Fibroblast of skin of right biceps (primary cell): ENCODE data around the gene MYO3B.
"Not testable (repeated sequence)": the region's sequence is repeated elsewhere in the genome, so short reads cannot be mapped to it uniquely, and the experiment has no call there.

ENCODE experiments used
- DNase-seq: peaks from one replicate; pipeline ENCODE4 v3.0.0-alpha.2; 2013

Gene MYO3B

GRCh38 chr2:170434900-170435621 lies 257.1 kb downstream of the MYO3B start:
- DNase-seq, result peak; percentile 25

- DNase-seq, result no peak
Observed at GRCh38 chr2:170436077-170436943, 258.4 kb downstream of the MYO3B start.

- DNase-seq, result peak; percentile 16
Observed at GRCh38 chr2:170446078-170446477, 268.1 kb downstream of the MYO3B start.

GRCh38 chr2:170449034-170449433 lies 271.1 kb downstream of the MYO3B start:
- no peak for DNase-seq

- no peak for DNase-seq
Observed at GRCh38 chr2:170454471-170455372, 276.8 kb downstream of the MYO3B start.

- DNase-seq, result no peak
Observed at GRCh38 chr2:170455617-170456426, 277.9 kb downstream of the MYO3B start.

- DNase-seq, result no peak
Observed at GRCh38 chr2:170456914-170457313, 279.0 kb downstream of the MYO3B start.

GRCh38 chr2:170457742-170458141 lies 279.8 kb downstream of the MYO3B start:
- DNase-seq, result no peak

GRCh38 chr2:170461889-170462288 lies 283.9 kb downstream of the MYO3B start:
- DNase-seq, result no peak

- no peak for DNase-seq
Observed at GRCh38 chr2:170462433-170463205, 284.7 kb downstream of the MYO3B start.

- no peak for DNase-seq
Observed at GRCh38 chr2:170463206-170463537, 285.2 kb downstream of the MYO3B start.

- no peak for DNase-seq
Observed at GRCh38 chr2:170464268-170464667, 286.3 kb downstream of the MYO3B start.

- DNase-seq, result peak; percentile 42
Observed at GRCh38 chr2:170465241-170465640, 287.3 kb downstream of the MYO3B start.

GRCh38 chr2:170466632-170467031 lies 288.7 kb downstream of the MYO3B start:
- DNase-seq, result no peak

- peak; percentile 70 for DNase-seq
Observed at GRCh38 chr2:170467568-170468422, 289.8 kb downstream of the MYO3B start.

- DNase-seq, result no peak
Observed at GRCh38 chr2:170468557-170468956, 290.6 kb downstream of the MYO3B start.

- DNase-seq, result not testable (repeated sequence)
Observed at GRCh38 chr2:170472498-170472897, 294.6 kb downstream of the MYO3B start.

GRCh38 chr2:170475878-170476277 lies 297.9 kb downstream of the MYO3B start:
- no peak for DNase-seq

GRCh38 chr2:170477630-170478029 lies 299.7 kb downstream of the MYO3B start:
- no peak for DNase-seq

- no peak for DNase-seq
Observed at GRCh38 chr2:170481201-170481600, 303.3 kb downstream of the MYO3B start.
